H1 (cell line): Measurements from ENCODE around the gene SOS1. TPM values are rescaled to one million over a fixed set of nuclear protein-coding genes. Genes with fewer than 3 reads are reported as not detected.

ENCODE experiments used
- CTCF ChIA-PET: fragments of 300-600 bp; sonication (Branson Sonifier 250); formaldehyde crosslinking; loops from one replicate; lab custom pipeline; 2021; ENCODE audit not compliant: partially characterized antibody; lab: Charles Lee
- POLR2A ChIA-PET: fragments of 300-600 bp; sonication (Branson Sonifier 250); formaldehyde crosslinking; loops from one replicate; lab custom pipeline; 2021; ENCODE audit warnings: inconsistent platforms; ENCODE audit not compliant: partially characterized antibody; lab: Charles Lee
- DNase-seq, 2 experiments: peaks; one replicate each; pipeline versions ENCODE4 v3.0.0 to v3.0.0-alpha.2; 2010 to 2022; ENCODE audit warnings: low spot score in 2 of 2, low read depth in 1 of 2, mixed read lengths in 1 of 2
- FAIRE-seq: peaks from 2 replicates; lab custom pipeline; 2011; peaks lifted over from hg19 to GRCh38; lab: Jason Lieb, UNC
- H2AFZ ChIP-seq: 2 replicates; pipeline ENCODE4 v1.8.1; 2012; ENCODE audit warnings: low read length, inconsistent platforms
- H2AK5ac ChIP-seq: 2 replicates; pipeline ENCODE4 v1.6.1; 2013; ENCODE audit warnings: low read depth, low read length
- H2BK120ac ChIP-seq: replicated peaks from 2 replicates; pipeline ENCODE3; 2013; ENCODE audit warnings: low read depth, low read length, inconsistent platforms
- H2BK12ac ChIP-seq: 2 replicates; pipeline ENCODE4 v1.6.1; 2013; ENCODE audit warnings: low read depth, low read length
- H2BK15ac ChIP-seq: 2 replicates; pipeline ENCODE4 v1.6.1; 2013; ENCODE audit warnings: low read length
- H2BK20ac ChIP-seq: 2 replicates; pipeline ENCODE4 v1.6.1; 2013; ENCODE audit warnings: low read length
- H2BK5ac ChIP-seq: 2 replicates; pipeline ENCODE4 v1.6.1; 2013; ENCODE audit warnings: low read depth, low read length
- H3K14ac ChIP-seq: 2 replicates; pipeline ENCODE4 v1.6.1; 2013; ENCODE audit warnings: inconsistent platforms; ENCODE audit not compliant: insufficient read length
- H3K18ac ChIP-seq: 2 replicates; pipeline ENCODE4 v1.6.1; 2013; ENCODE audit warnings: low read length; ENCODE audit errors: extremely low read depth
- H3K23ac ChIP-seq: 2 replicates; pipeline ENCODE4 v1.6.1; 2013; ENCODE audit warnings: inconsistent platforms; ENCODE audit not compliant: insufficient read length
- H3K23me2 ChIP-seq: 2 replicates; pipeline ENCODE4 v1.6.1; 2013; ENCODE audit warnings: low read depth, low read length
- H3K27ac ChIP-seq: 2 replicates; pipeline ENCODE4 v1.6.1; 2011; ENCODE audit warnings: low read depth, low read length, inconsistent platforms
- H3K27me3 ChIP-seq, 4 experiments: replicated peaks in 1 of 4; 1 replicate in 1 of 4; 2 replicates in 3 of 4; pipeline versions ENCODE4 v1.6.1 to v1.8.1; 2011 to 2013; ENCODE audit warnings: low read length in 3 of 4, mild to moderate bottlenecking in 3 of 4, inconsistent platforms in 2 of 4, mixed read lengths in 2 of 4, moderate library complexity in 1 of 4; ENCODE audit not compliant: control insufficient read depth in 3 of 4, insufficient read depth in 3 of 4; ENCODE audit errors: extremely low read depth in 1 of 4
- H3K36me3 ChIP-seq, 4 experiments: 2 replicates each; pipeline versions ENCODE4 v1.6.1 to v1.8.1; 2011 to 2013; ENCODE audit warnings: mild to moderate bottlenecking in 4 of 4, low read length in 3 of 4, moderate library complexity in 2 of 4, control low read depth in 1 of 4, inconsistent platforms in 1 of 4; ENCODE audit not compliant: insufficient read depth in 4 of 4, control insufficient read depth in 2 of 4
- H3K4ac ChIP-seq: replicated peaks from 2 replicates; pipeline ENCODE3; 2013; ENCODE audit warnings: low read length, low read depth, mixed read lengths, inconsistent platforms; ENCODE audit not compliant: insufficient read length
- H3K4me1 ChIP-seq, 4 experiments: replicated peaks in 1 of 4; 1 replicate in 1 of 4; 2 replicates in 3 of 4; pipeline versions ENCODE4 v1.6.1 to v1.8.1; 2011 to 2013; ENCODE audit warnings: low read length in 3 of 4, inconsistent platforms in 2 of 4, mixed read lengths in 1 of 4; ENCODE audit not compliant: insufficient read depth in 4 of 4, control insufficient read depth in 3 of 4
- H3K4me2 ChIP-seq, 2 experiments: 2 replicates each; pipeline versions ENCODE4 v1.6.1 to v1.8.1; 2011 to 2013; ENCODE audit warnings: low read depth in 2 of 2, low read length in 2 of 2, control low read depth in 1 of 2, inconsistent platforms in 1 of 2, mild to moderate bottlenecking in 1 of 2; ENCODE audit not compliant: insufficient read depth in 1 of 2
- H3K4me3 ChIP-seq, 4 experiments: fragments of 200-600, 300-600 bp in 1 of 4; sonication (generic), shearing (Covaris generic), sonication (Bioruptor Twin) in 1 of 4; 2 replicates each; pipeline versions ENCODE4 v1.5.1 to v1.8.1; 2011 to 2016; ENCODE audit warnings: low read length in 4 of 4, low read depth in 3 of 4, control low read depth in 2 of 4, inconsistent platforms in 2 of 4, mild to moderate bottlenecking in 2 of 4, mixed read lengths in 1 of 4, moderate library complexity in 1 of 4; ENCODE audit not compliant: insufficient read depth in 2 of 4; ENCODE audit errors: extremely low read depth in 1 of 4
- H3K56ac ChIP-seq: replicated peaks from 2 replicates; pipeline ENCODE3; 2013; ENCODE audit warnings: low read depth, mild to moderate bottlenecking, mixed read lengths, low read length, inconsistent platforms; ENCODE audit not compliant: insufficient read length
- H3K79me1 ChIP-seq: 2 replicates; pipeline ENCODE4 v1.6.1; 2013; ENCODE audit warnings: low read depth, low read length, control low read depth
- H3K79me2 ChIP-seq, 2 experiments: 2 replicates each; pipeline versions ENCODE4 v1.6.1 to v1.8.1; 2012 to 2013; ENCODE audit warnings: low read length in 2 of 2, mild to moderate bottlenecking in 2 of 2, inconsistent platforms in 1 of 2; ENCODE audit not compliant: insufficient read depth in 2 of 2, control insufficient read depth in 1 of 2
- H3K9ac ChIP-seq, 4 experiments: replicated peaks in 1 of 4; 1 replicate in 1 of 4; 2 replicates in 3 of 4; pipeline versions ENCODE4 v1.6.1 to v1.8.1; 2011 to 2013; ENCODE audit warnings: low read depth in 3 of 4, low read length in 3 of 4, control low read depth in 2 of 4, mild to moderate bottlenecking in 2 of 4, moderate library complexity in 2 of 4, inconsistent platforms in 1 of 4; ENCODE audit errors: extremely low read depth in 1 of 4
- H3K9me3 ChIP-seq, 2 experiments: 2 replicates each; pipeline versions ENCODE4 v1.6.1 to v1.8.1; 2012 to 2013; ENCODE audit warnings: mild to moderate bottlenecking in 2 of 2, moderate library complexity in 2 of 2, control low read depth in 1 of 2, inconsistent platforms in 1 of 2, low read depth in 1 of 2, low read length in 1 of 2, mixed read lengths in 1 of 2; ENCODE audit not compliant: insufficient read depth in 2 of 2
- H4K20me1 ChIP-seq, 2 experiments: replicated peaks in 1 of 2; 2 replicates each; pipeline versions ENCODE3 to v1.8.1; 2011 to 2013; ENCODE audit warnings: inconsistent platforms in 2 of 2, low read length in 2 of 2, mild to moderate bottlenecking in 1 of 2; ENCODE audit not compliant: insufficient read depth in 2 of 2, control insufficient read depth in 1 of 2
- H4K5ac ChIP-seq: 2 replicates; pipeline ENCODE4 v1.6.1; 2013; ENCODE audit warnings: low read length, low read depth, mixed read lengths, inconsistent platforms; ENCODE audit not compliant: insufficient read length
- H4K8ac ChIP-seq: 2 replicates; pipeline ENCODE4 v1.8.0; 2013; ENCODE audit warnings: mild to moderate bottlenecking, moderate library complexity, low read length, inconsistent platforms; ENCODE audit not compliant: insufficient read depth; ENCODE audit errors: extremely low read depth
- H4K91ac ChIP-seq: replicated peaks from 2 replicates; pipeline ENCODE3; 2013; ENCODE audit warnings: low read length, mixed read lengths, inconsistent platforms; ENCODE audit not compliant: insufficient read length
- BACH1 ChIP-seq: IDR thresholded peaks from 2 replicates; pipeline ENCODE4 v1.6.1; 2012; ENCODE audit warnings: low read length, improper control_type of control experiment
- CHD2 ChIP-seq: IDR thresholded peaks from 2 replicates; pipeline ENCODE4 v1.6.1; 2012; ENCODE audit warnings: low read length, improper control_type of control experiment
- CTBP2 ChIP-seq: IDR thresholded peaks from 2 replicates; pipeline ENCODE4 v1.7.0; 2011; ENCODE audit warnings: borderline replicate concordance, mild to moderate bottlenecking, moderate library complexity, mixed read lengths, low read length; ENCODE audit not compliant: insufficient read depth, insufficient read length
- HDAC2 ChIP-seq, 2 experiments: fragments of 300-600 bp in 1 of 2; sonication (generic) in 1 of 2; IDR thresholded peaks; 2 replicates each; pipeline ENCODE4 v1.6.1; 2011 to 2012; ENCODE audit warnings: low read depth in 2 of 2, low read length in 2 of 2, mild to moderate bottlenecking in 2 of 2, moderate library complexity in 2 of 2, borderline replicate concordance in 1 of 2, inconsistent platforms in 1 of 2
- JUN ChIP-seq: IDR thresholded peaks from 2 replicates; pipeline ENCODE4 v1.6.1; 2011; ENCODE audit warnings: low read depth, mild to moderate bottlenecking, improper control_type of control experiment, low read length
- KDM5A ChIP-seq: fragments of 200-600 bp; IDR thresholded peaks from 2 replicates; pipeline ENCODE4 v1.7.1; 2012; ENCODE audit warnings: mild to moderate bottlenecking, low read length, inconsistent platforms, mixed read lengths
- SAP30 ChIP-seq: fragments of 300-600 bp; sonication (generic); IDR thresholded peaks from 2 replicates; pipeline ENCODE4 v1.7.1; 2012; ENCODE audit warnings: low read length, moderate library complexity, mild to moderate bottlenecking, inconsistent platforms; ENCODE audit not compliant: insufficient read depth, insufficient replicate concordance
- SIX5 ChIP-seq: IDR thresholded peaks from 2 replicates; pipeline ENCODE4 v1.6.1; 2011; ENCODE audit warnings: mild to moderate bottlenecking, low read depth, low read length
- ZNF274 ChIP-seq: IDR thresholded peaks from 2 replicates; pipeline ENCODE4 v1.7.0; 2012; ENCODE audit warnings: low read length, borderline replicate concordance; ENCODE audit errors: extremely low read depth
- polyA plus RNA-seq, 7 experiments: library from polyadenylated mRNA; depleted of rRNA in 3 of 7; stranded (reverse) in 5 of 7; unstranded in 2 of 7; fragments of >200 nt in 5 of 7; fragments of 200-250 nt in 2 of 7; gene quantifications; 1 replicate in 5 of 7; 2 replicates in 1 of 7; 4 replicates in 1 of 7; pipeline versions ENCODE4 v1.2.1 to v1.2.3, GENCODE V29; 2011 to 2013; ENCODE audit warnings: missing spikeins in 2 of 7, mixed read lengths in 2 of 7
- total RNA-seq: library from RNA; stranded (reverse); fragmentation: NEBNext Ultra II Directional; extraction: Animal tissue kit (Norgen Biotek cat#: 25700); gene quantifications from 2 replicates; pipeline ENCODE4 v1.2.1, GENCODE V29; 2021
- TF ChIP-seq, protein P1 (sequence below): IDR thresholded peaks from 2 replicates; pipeline ENCODE4 v1.6.1; 2012; ENCODE audit warnings: inconsistent platforms
- TF ChIP-seq, protein P2 (sequence below), 3 experiments: IDR thresholded peaks; 1 replicate in 2 of 3; 2 replicates in 1 of 3; pipeline versions ENCODE4 v1.5.1 to v1.6.1; 2011; ENCODE audit warnings: low read length in 3 of 3, mild to moderate bottlenecking in 3 of 3, inconsistent platforms in 2 of 3, low read depth in 1 of 3, moderate library complexity in 1 of 3; ENCODE audit not compliant: insufficient read depth in 1 of 3; ENCODE audit errors: control extremely low read depth in 1 of 3

SOS1 gene
- total and polyA plus RNA-seq, 2 of the 8 experiments (the other 6 are each of a cell fraction or from before 2014, with no cell fraction given): 25.7 to 27.0 TPM

DNA sequence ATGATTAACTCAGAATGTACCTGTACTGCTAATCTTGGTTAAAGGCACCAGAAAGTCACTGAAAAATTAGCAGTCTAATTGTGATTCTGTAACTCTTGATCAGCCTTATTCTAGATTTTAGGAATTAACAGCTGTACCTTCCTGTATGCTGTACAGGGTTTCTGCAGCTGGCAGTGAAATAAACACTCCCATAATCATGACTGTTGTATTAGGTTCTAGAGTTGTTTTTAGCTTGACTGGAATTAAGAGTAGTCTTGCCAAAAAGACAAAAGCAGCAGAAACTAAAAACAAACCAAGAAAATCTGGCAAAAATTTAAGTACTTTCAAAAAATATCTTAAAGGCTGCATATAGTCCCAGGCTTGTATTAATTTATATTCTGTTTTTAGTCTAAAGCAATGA, 103.5 kb downstream of the SOS1 start:
- H2AFZ ChIP-seq: no peak overlapping the region
- H3K79me2 ChIP-seq: no peaks in the 10 kb centered on the region
- H3K14ac ChIP-seq: no peak overlapping the region
- POLR2A ChIA-PET: no interaction called here
- H2BK120ac ChIP-seq: no peak overlapping the region
- no peaks in the 10 kb centered on the region for H3K9me3 ChIP-seq
- no peak overlapping the region for H3K23ac ChIP-seq
- no peak overlapping the region for H3K4me2 ChIP-seq
- CTCF ChIA-PET: interaction anchor here (1.0 to 1.4 kb wide), 3 partner anchors 9 to 70 kb away, joined by 3 read pairs; no protein-coding TSS in a partner anchor
- no peak overlapping the region for H3K4me3 ChIP-seq
- no peaks in the 10 kb centered on the region for H3K79me1 ChIP-seq
- H3K4ac ChIP-seq: no peak overlapping the region
- no peak overlapping the region for H2BK12ac ChIP-seq
- H4K91ac ChIP-seq: no peak overlapping the region
- DNase-seq (no peak), FAIRE-seq (no peak)
- no peak overlapping the region for H2BK5ac ChIP-seq
- H2BK20ac ChIP-seq: no peak overlapping the region
- peaks cover 0 to 7% (median 3%) of the 10 kb centered on the region in 4 experiments; a peak in 3 of 8 replicates for H3K36me3 ChIP-seq
- H2BK15ac ChIP-seq: no peak overlapping the region
- no peaks in the 10 kb centered on the region for H3K23me2 ChIP-seq
- H3K9ac ChIP-seq: no peak overlapping the region
- H3K4me1 ChIP-seq: peaks cover 0 to 4% (median under 1%) of the 10 kb centered on the region in 4 experiments; a peak in 2 of 7 replicates
- H2AK5ac ChIP-seq: no peak overlapping the region
- H4K8ac ChIP-seq: no peak overlapping the region
- no peak for TF ChIP-seq SAP30
- no peak for TF ChIP-seq KDM5A
- no peak for TF ChIP-seq CHD2
- no peak for TF ChIP-seq ZNF274
- TF ChIP-seq, protein P1, sequence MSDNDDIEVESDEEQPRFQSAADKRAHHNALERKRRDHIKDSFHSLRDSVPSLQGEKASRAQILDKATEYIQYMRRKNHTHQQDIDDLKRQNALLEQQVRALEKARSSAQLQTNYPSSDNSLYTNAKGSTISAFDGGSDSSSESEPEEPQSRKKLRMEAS: no peak
- no peak for TF ChIP-seq JUN
- TF ChIP-seq BACH1: no peak
- no peak for TF ChIP-seq CTBP2
- no peak for TF ChIP-seq HDAC2 (IDR thresholded peaks at IDR 0.05; ENCODE audit: borderline replicate concordance in 1 of 2, low read depth in 2 of 2, low read length in 2 of 2)
- TF ChIP-seq, protein P2, sequence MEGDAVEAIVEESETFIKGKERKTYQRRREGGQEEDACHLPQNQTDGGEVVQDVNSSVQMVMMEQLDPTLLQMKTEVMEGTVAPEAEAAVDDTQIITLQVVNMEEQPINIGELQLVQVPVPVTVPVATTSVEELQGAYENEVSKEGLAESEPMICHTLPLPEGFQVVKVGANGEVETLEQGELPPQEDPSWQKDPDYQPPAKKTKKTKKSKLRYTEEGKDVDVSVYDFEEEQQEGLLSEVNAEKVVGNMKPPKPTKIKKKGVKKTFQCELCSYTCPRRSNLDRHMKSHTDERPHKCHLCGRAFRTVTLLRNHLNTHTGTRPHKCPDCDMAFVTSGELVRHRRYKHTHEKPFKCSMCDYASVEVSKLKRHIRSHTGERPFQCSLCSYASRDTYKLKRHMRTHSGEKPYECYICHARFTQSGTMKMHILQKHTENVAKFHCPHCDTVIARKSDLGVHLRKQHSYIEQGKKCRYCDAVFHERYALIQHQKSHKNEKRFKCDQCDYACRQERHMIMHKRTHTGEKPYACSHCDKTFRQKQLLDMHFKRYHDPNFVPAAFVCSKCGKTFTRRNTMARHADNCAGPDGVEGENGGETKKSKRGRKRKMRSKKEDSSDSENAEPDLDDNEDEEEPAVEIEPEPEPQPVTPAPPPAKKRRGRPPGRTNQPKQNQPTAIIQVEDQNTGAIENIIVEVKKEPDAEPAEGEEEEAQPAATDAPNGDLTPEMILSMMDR (IDR thresholded peaks at IDR 0.05; ENCODE audit: control extremely low read depth in 1 of 3, insufficient read depth in 1 of 3, low read depth in 1 of 3, low read length in 3 of 3): no peak
- no peak for TF ChIP-seq SIX5
- H4K5ac ChIP-seq: no peak overlapping the region
- no peak overlapping the region for H3K27ac ChIP-seq
- H3K27me3 ChIP-seq: no peaks in the 10 kb centered on the region
- H4K20me1 ChIP-seq: no peaks in the 10 kb centered on the region
- no peak overlapping the region for H3K18ac ChIP-seq
- no peak overlapping the region for H3K56ac ChIP-seq
